Posterior vena cava (tissue), 2 donors: ENCODE data around the gene C3orf80. TPM values are rescaled to one million over a fixed set of nuclear protein-coding genes. Genes with fewer than 3 reads are reported as not detected.

Source experiments
- total RNA-seq, 2 donors: library from RNA; stranded (reverse); fragmentation: NEBNext Ultra II Directional; extraction: Animal tissue kit (Norgen Biotek cat#: 25700); gene quantifications; one replicate each; pipeline ENCODE4 v1.2.1, GENCODE V29; 2021
- donor health status: DM: yes; HTN: yes; CAD: no.
- donor health status: DM: yes; HTN: yes; CAD: no.

The C3orf80 gene
- total RNA-seq, 2 donors from 2014 or later, result 0.51 to 1.5 TPM

Other genes with a start within 250 kb of the C3orf80 start
- under 1 TPM in 1 of 2 donors, not detected in 1; 0.38 TPM for gene IL12A, start 236.6 kb upstream of the C3orf80 start, total RNA-seq
- 10 to 100 TPM; 19.4 to 20.0 TPM for gene IFT80, start 173.8 kb downstream of the C3orf80 start, total RNA-seq
- 10 to 100 TPM; 21.5 to 23.2 TPM for gene SMC4, start 174.2 kb downstream of the C3orf80 start, total RNA-seq
- gene TRIM59, start 224.4 kb downstream of the C3orf80 start, total RNA-seq, result 1 to 10 TPM in 1 of 2 donors, under 1 TPM in 1; 0.97 to 2.4 TPM